Activated naive CD4-positive, alpha-beta T cell (primary cell): ENCODE results near the gene CCDC6.
A peak's percentile ranks its signal among the peaks of the same experiment; 100 is the strongest.
"Not testable (repeated sequence)": the region's sequence is repeated elsewhere in the genome, so short reads cannot be mapped to it uniquely, and the experiment has no call there.

Experiments used
- DNase-seq, 4 experiments: peaks; one replicate each; lab custom pipeline; 2025; lab: John Stamatoyannopoulos, UW

CCDC6 gene

GRCh38 chr10:59905731-59906416, 482 bp downstream of the CCDC6 start:
- DNase-seq = peak in 1 of 4 experiments; percentile 19

GRCh38 chr10:59905066-59905730, 1.2 kb downstream of the CCDC6 start:
- no peak for DNase-seq

- no peak for DNase-seq
These were observed 1.8 kb downstream of the CCDC6 start for GRCh38 chr10:59904426-59905065.

GRCh38 chr10:59903871-59904270, 2.5 kb downstream of the CCDC6 start:
- no peak for DNase-seq

DNA sequence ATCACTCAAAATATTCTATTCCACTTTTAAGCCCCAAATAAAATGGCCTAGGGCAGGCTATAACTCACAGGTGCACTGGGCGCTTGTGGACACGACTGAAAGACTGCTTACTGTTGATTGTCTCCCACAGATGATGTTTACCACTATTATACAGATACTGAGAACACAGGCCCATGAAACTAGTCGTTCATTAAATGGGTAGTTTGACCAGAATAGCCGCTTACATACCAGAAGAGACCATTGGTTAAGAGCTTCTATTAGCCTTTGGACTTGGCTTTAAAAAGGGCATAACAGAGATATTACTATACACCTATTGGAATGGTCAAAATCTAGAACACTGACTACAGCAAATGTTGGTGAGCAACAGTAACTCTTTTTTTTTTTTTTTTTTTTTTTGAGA, 4.3 kb downstream of the CCDC6 start:
- no peak for DNase-seq

DNA sequence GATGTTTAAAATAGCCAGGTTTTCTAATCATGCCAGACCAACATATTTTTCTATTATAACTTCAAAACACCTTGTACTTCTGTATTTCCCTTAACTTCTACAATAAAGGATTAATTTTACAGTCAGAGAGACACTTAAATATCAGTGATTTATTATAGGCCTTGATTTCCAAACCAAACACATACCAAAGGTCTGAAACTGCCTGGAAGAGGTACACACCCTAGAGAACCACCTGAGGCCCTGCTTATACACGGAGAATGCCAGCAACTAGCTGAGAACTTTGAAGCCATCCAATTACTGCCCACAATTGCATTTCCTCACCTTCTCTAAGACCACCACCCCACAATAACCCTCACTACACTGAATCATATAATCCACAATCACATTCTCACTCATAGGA, 4.9 kb downstream of the CCDC6 start:
- no peak for DNase-seq

DNA sequence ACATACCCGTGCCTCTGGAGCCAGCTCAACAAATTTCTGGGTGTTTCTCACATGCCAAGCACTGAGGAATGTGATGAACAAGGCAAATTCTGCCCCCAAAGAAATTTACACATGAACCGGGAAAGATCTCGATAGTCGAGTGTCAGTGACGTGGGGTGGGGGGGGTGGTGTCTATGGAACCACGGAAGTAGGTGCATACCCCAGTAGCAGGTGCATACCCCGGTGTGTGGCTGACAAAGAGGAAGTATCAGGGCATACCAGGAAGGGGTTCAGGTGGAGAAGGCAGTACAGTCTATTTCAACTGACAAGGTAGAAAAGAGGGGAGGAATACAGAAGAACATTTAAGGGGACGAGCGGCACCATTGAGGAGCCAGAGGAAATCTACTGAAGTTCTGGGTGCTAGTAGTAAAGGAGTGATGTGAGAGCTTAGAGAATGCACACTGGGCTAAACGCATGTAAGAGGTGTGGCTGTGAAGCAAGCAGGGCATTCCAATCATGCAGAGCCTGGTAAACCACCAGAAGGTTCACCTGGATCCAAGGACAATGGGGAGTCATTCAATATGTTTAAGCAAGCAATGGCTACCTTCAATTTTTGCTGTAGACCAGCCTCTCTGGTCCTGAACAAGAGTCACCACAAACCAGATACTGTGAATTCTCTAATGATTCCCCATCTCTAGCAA, 6.2 kb downstream of the CCDC6 start:
- DNase-seq = no peak

- DNase-seq = no peak
These were observed 8.1 kb downstream of the CCDC6 start for GRCh38 chr10:59898125-59898835.

GRCh38 chr10:59896191-59896590, 10.2 kb downstream of the CCDC6 start:
- DNase-seq = no peak

DNA sequence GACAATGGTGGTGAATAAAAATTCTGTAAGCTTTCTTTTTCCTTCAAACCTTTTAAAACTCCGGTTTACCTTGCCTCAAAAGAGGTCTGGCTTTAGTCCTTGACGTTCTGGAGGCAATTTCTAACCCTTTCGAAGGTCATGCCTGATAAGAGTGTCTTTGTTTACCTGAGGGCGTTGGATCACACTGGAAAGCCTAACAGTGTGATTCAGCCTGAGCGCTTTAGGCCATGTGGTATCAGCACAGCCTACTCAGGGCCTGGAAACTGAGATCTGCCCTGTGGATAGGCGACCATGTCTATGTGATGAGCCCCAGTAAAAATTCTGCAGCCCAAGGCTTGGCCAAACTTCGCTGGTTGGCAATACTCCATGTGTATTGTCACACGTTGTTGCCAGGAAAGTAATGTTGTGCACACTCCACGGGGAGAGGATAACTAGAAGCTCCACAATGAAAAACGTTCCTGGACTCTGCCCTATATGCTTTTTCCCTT, 10.7 kb downstream of the CCDC6 start:
- no peak for DNase-seq

GRCh38 chr10:59894114-59894513, 12.2 kb downstream of the CCDC6 start:
- no peak for DNase-seq

GRCh38 chr10:59892697-59893096, 13.7 kb downstream of the CCDC6 start:
- DNase-seq = no peak

- no peak for DNase-seq
These were observed 14.4 kb downstream of the CCDC6 start for GRCh38 chr10:59891936-59892335.

GRCh38 chr10:59891349-59891748, 15.0 kb downstream of the CCDC6 start:
- DNase-seq = no peak

DNA sequence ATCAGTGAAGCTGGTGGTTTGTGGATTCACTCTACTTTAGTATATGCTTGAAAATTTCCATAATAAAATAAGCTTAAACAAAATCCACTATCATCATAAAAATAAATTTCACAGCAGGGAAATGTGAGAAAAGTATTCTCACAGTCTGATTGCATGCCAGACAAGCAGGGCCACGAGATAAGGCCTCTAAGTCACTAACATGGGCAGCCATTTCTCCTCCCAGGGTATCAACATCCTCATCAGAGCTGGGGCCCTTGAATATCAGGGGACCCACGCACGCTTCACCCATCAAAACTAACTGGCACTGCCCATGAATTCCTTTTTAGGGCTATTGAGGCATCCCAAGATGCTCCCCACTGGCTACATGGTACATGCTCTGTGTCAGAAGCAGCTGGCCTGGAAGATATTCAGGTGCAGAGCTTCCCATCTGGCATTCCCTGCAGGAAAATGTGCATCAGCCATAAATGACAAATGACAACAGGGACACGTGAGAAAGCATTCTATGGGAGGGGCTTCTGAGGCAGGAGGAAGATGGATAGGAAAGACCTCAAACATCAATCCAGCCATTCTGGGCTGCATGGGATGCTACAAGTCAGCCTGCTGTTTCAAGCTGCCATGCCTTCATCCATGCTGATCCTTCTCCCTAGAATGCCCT, 17.4 kb downstream of the CCDC6 start:
- DNase-seq = no peak

DNA sequence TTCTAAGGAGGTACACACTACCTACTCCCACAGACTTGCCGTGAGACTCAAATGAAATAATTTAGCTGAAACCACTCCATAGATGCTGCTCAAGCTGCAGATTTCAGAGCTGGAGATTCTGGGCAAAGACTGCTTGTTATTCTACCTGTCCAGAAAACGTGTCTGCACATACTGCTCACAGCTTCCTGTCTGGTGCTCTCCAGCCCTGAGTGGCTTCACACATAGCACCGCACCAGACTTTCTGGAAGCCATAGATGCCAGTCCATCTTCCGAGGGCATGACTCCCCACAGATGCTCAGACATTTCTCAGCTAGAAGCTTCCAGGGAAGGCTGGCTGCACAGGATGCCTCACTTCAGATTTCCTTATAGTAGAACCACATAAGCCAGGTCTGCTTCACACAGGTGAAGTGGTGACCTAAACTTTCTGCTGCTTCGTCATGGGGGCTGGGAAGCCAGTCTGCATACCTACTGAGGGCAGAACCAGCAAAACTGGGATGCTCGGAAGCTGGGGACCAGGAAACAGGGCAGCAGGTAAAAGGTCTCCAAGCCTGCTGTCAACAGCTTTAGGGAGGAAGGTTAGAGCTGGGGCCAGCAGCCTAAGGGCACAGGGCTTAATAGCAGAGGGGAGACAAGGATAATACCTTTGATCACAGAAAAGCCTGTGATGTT, 18.2 kb downstream of the CCDC6 start:
- DNase-seq = no peak

DNA sequence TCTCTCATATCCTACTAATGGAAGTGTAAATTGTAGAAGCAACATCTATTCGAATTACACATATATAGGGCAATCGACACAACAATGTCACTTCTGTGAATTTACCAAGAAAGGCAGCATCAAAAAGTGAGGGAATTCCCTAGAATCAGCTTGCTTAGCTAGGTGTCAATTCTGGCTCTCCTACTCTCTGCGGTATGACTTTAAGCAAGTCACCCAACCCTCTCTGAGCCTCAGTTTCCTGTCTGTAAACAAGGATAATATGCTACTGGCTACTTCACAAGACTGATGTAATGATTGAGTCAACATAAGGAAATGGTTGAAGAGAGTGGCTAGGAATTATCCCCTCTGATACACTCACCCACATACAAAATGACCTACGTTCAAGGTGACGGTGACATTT, 19.4 kb downstream of the CCDC6 start:
- DNase-seq = no peak

DNA sequence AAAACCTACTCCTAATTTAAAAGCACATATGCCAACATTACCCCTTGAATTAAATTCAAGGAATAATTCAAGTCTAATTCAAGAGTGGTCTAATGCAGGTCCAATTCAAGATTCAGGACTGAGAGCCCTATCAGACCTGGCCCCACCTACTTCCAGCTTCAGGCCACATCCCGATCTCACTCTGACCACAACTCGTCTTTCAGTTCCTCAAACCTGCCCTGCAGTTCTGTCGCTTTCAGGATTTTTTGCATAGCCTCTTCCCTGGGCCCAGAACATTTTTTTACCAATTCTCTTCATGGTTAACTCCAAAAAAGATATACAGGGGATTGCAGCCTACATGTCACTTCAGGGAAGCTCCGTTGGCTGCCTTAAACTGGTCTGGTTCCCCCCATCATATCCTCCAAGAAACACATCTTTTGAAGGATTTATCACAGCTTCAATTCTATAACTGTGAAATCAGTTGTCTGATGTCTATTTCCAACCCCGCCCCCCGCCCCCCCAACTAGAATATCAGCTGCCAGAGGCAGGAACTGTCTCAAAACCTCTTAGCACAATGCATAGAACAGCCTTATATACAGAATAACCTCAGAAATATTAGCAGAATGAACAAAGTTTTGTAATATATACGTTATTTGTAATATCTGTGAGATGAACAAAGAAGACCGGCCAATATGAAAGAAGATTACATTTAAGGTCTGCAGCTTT, 20.8 kb downstream of the CCDC6 start:
- DNase-seq = no peak

- not testable (repeated sequence) for DNase-seq
These were observed 21.5 kb downstream of the CCDC6 start for GRCh38 chr10:59884893-59885292.

DNA sequence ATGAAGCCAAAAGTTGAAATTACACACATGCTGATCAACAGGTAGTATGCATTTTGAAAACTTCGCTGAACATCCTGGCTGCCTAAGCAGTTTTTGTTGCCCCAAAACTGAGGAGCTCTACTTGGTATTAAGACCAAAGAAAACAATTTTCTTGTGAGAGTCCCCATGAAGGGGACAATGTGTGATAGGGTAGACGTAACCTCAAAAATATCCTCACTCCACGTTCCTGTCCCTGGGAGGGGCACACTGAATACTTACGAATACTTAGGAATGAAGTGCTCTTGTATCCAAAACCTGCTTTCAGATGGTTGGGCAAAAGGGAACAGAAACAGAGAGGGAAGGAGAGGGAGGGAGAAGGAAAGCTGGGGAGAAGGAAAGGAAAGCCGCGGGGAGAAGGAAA, 24.7 kb downstream of the CCDC6 start:
- no peak for DNase-seq
